Bronchial epithelial cell (primary cell): ENCODE results near the gene CYP27A1. TPM values are rescaled to one million over a fixed set of nuclear protein-coding genes. Genes with fewer than 3 reads are reported as not detected.

Source experiments
- DNase-seq: peaks from one replicate; pipeline ENCODE4 v3.0.0-alpha.2; 2010; ENCODE audit warnings: low read depth
- FAIRE-seq: peaks from 2 replicates; lab custom pipeline; 2011; peaks lifted over from hg19 to GRCh38; lab: Jason Lieb, UNC
- H3K27me3 ChIP-seq: 2 replicates; pipeline ENCODE4 v1.5.1; 2011; ENCODE audit warnings: low read length; ENCODE audit not compliant: control insufficient read depth, insufficient read depth
- H3K36me3 ChIP-seq: 2 replicates; pipeline ENCODE4 v1.5.1; 2011; ENCODE audit warnings: low read length; ENCODE audit not compliant: control insufficient read depth, insufficient read depth
- H3K4me3 ChIP-seq: 2 replicates; pipeline ENCODE4 v1.5.1; 2011; ENCODE audit warnings: mild to moderate bottlenecking, low read depth, low read length, control low read depth
- total RNA-seq: library from RNA; depleted of rRNA; stranded (reverse); fragments of >200 nt; gene quantifications from 2 replicates; pipeline ENCODE4 v1.2.1, GENCODE V29; 2014
- TF ChIP-seq, protein P1 (sequence below): IDR thresholded peaks from 2 replicates; pipeline ENCODE4 v1.5.1; 2011; ENCODE audit warnings: mild to moderate bottlenecking, moderate library complexity, low read length, control low read depth, inconsistent platforms; ENCODE audit not compliant: insufficient read depth, severe bottlenecking

Gene CYP27A1
- total RNA-seq, 1 donor from 2014 or later = 0.26 TPM

DNA sequence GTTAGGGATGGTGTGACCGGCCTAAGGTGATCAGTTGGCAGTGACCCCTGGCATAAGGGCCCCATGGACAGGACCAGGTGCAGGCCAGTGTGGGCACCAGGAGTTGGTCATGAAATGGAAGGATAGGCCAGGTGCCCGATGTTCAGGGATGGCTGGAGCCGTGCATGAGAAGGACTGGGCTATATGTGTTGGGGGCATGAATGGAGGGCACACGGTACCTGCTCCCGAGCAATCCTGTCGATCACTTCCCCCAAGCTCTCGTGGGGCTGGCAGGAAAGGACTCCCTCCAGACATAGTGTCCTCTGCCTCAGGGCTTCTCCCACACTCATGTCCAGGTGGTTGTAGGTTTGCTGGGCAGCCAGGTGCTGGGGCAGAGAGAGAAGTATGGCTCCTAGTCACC is 42.1 kb downstream of the CYP27A1 start:
- DNase-seq = no peak
- Histone ChIP-seq H3K4me3 (no peak overlapping the region), H3K27me3 (no peaks in the 10 kb centered on the region), H3K36me3 (no peaks in the 10 kb centered on the region)
- TF ChIP-seq, protein P1, sequence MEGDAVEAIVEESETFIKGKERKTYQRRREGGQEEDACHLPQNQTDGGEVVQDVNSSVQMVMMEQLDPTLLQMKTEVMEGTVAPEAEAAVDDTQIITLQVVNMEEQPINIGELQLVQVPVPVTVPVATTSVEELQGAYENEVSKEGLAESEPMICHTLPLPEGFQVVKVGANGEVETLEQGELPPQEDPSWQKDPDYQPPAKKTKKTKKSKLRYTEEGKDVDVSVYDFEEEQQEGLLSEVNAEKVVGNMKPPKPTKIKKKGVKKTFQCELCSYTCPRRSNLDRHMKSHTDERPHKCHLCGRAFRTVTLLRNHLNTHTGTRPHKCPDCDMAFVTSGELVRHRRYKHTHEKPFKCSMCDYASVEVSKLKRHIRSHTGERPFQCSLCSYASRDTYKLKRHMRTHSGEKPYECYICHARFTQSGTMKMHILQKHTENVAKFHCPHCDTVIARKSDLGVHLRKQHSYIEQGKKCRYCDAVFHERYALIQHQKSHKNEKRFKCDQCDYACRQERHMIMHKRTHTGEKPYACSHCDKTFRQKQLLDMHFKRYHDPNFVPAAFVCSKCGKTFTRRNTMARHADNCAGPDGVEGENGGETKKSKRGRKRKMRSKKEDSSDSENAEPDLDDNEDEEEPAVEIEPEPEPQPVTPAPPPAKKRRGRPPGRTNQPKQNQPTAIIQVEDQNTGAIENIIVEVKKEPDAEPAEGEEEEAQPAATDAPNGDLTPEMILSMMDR = no peak
- FAIRE-seq = no peak

DNA sequence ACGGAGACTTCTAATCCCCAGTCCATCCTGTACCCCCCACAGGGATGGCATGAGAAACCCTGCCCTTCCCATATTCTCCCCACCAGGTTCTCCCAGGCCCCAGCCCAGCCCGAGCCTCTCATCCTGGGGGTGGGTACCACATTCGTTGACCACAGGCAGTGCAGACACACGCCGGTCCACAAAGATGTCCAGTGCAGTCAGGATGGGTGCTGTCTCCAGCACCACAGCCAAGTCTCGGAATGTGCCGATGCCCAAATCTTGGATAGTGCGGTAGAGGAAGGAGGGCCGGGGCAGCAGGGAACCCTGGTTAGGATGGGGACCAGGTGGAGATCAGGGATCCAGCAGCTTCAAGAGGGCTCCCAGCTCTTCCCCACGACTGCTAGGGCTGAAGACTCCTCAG is 44.8 kb downstream of the CYP27A1 start:
- no peak for FAIRE-seq

DNA sequence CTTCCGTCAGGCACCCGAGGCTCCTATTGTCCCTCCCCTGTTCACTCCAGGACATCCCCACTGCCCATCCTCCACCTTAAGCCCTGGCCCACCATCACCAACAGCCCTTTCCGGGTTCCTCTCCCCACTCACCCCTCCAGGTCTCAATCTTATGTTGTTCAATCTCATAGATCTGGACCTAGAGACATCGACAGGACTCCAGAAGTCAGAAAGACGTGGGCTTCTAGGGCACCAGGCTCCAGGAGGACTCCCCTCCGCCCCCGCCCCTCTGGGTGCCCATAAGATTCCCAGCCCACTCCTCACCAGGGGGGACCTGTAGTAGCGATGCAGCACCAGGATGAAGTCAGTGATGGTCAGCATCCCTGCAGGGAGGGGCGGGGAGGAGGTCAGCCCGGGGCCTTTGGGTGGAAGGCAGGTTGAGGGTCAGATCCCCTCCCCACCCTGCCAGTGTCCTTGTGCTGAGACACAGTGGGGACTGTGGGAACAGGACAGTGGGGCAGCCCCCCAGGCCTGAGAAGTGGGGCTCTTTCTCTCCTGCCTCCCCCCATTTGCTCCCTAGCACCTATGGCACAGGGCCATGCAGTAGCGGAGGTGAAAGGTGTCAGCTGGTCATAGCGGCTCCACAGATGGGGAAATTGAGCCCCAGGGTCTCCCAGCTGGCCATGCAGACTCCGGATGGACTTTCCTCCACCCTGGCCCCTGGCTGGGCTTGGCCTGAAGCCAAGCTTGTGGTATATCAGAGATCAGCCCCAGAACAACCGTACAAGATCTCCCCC is 45.9 kb downstream of the CYP27A1 start:
- Histone ChIP-seq H3K4me3 (no peak overlapping the region), H3K27me3 (no peaks in the 10 kb centered on the region), H3K36me3 (no peaks in the 10 kb centered on the region)
- FAIRE-seq (no peak), DNase-seq (no peak)
- TF ChIP-seq, protein P1 = no peak

More for the DNA sequence above, 44.8 kb downstream of the CYP27A1 start:
- no peaks in the 10 kb centered on the region for H3K27me3 ChIP-seq
- DNase-seq = no peak
- TF ChIP-seq, protein P1 = no peak
- no peak overlapping the region for H3K4me3 ChIP-seq
- H3K36me3 ChIP-seq = no peaks in the 10 kb centered on the region

DNA sequence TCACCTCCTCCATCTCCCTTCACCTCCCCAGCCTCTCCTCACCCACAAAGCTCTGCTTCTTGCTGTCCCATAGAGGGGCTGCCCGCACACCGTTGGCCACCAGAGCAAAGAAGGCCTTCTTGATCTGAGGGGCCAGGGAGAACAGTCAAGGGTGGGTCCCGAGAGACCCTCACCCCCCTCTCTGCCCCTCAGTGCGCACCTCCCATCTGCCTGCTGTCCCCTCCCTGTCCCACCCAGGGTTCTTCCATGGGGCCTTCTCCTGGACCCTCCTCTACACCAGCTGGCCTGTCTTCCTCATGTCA is 46.5 kb downstream of the CYP27A1 start:
- no peak for FAIRE-seq
- H3K27me3 ChIP-seq = no peaks in the 10 kb centered on the region
- no peaks in the 10 kb centered on the region for H3K36me3 ChIP-seq
- TF ChIP-seq, protein P1 = no peak
- no peak for DNase-seq
- H3K4me3 ChIP-seq = no peak overlapping the region

DNA sequence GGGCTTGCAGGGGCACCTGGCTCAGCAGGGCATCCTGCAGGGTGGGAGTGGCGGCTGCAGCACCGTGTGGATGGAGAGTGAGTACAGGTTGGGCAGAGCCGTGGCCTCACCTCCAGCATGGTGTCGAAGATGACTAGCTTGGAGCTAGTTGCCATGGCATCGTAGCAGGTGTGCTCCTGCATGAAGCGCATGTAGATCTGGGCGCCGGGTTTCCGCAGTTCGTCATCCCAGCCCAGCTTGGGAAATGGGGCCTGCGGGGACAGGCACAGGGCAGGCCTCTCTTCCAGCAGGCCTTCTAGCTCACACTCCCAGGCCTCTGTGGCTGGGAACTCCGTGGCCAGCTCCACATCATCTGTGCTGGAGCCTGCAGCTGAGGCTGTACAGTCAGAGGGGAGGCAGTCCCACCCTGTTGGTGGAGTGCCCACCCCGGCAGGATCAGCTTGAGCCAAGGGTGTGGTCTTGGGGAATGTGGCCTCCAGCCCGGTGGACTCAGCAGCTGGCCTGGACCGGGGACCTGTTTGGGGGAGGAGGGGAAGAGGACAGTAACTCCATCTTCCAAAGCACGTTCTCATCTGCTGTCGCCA is 48.0 kb downstream of the CYP27A1 start:
- FAIRE-seq (no peak), DNase-seq (no peak)
- TF ChIP-seq, protein P1 = no peak
- Histone ChIP-seq H3K36me3 (no peaks in the 10 kb centered on the region), H3K27me3 (peaks cover 2% of the 10 kb centered on the region), H3K4me3 (no peak overlapping the region)
